Activated CD8-positive, alpha-beta memory T cell treated with anti-CD3 and anti-CD28 coated beads, Interleukin-2, amount 50 U/mL, for 48 hours (primary cell): ENCODE data around the gene DNAH11.
"Not testable (repeated sequence)": the region's sequence is repeated elsewhere in the genome, so short reads cannot be mapped to it uniquely, and the experiment has no call there.

Source experiments
- DNase-seq: peaks from one replicate; pipeline ENCODE4 v3.0.0-alpha.2; 2020

Gene DNAH11

GRCh38 chr7:21782996-21783395, 240.2 kb downstream of the DNAH11 start:
- no peak for DNase-seq

- no peak for DNase-seq
Measured at GRCh38 chr7:21784989-21785388, 242.2 kb downstream of the DNAH11 start.

DNA sequence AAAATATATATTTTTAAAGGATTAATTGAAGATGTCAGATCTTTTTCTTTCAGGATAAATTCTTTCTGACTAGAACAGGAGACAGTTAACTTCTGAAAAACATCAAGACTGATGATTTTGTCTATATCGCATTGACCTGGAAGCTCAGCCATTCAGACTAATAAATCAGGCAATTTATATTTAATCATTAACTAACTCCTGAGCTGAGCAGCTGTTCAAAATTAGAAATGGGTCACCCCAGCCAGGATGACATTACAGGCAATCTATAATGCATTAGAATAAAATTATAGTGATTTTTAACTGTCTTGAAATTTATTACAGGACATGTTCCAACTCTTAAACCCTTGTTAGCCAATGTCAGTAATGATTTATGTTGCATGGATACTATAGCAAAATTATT, 263.0 kb downstream of the DNAH11 start:
- DNase-seq = no peak

DNA sequence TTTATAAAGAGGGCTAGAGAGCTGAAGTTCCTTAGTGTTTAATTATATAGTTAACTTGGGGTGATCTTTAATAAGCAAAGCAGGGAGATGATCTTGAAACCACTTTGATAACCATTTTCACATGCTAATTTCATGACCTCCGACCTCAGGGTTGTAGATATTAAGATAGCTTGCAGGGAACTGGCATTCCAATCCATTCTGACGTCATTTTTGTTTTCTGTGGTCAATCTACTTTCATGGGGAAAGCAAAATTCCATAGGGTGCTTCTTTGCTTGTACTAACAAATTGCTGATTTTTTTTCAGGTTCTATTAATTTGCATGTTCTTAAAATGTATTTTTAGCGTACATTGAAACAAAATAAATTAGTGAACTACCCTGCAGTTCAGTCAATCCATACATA, 263.5 kb downstream of the DNAH11 start:
- no peak for DNase-seq

DNA sequence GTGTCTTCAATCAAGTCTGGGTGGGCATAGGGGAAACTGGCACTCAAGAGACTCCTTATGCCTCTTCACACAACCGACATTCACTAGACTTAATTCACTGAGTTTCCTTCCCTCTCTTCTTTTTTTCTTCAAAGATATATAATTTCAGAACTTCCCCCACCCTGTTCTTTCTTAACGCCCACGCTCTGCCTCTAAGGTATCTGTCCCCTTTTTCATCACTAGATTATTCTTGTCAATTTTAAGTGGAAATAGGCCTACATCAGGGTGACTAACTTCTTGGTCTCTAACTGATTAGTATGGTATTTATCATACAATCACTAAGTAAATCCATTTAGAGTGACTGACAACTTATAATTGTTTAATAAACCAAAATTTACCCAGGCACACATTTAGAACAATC, 276.2 kb downstream of the DNAH11 start:
- DNase-seq = no peak

DNA sequence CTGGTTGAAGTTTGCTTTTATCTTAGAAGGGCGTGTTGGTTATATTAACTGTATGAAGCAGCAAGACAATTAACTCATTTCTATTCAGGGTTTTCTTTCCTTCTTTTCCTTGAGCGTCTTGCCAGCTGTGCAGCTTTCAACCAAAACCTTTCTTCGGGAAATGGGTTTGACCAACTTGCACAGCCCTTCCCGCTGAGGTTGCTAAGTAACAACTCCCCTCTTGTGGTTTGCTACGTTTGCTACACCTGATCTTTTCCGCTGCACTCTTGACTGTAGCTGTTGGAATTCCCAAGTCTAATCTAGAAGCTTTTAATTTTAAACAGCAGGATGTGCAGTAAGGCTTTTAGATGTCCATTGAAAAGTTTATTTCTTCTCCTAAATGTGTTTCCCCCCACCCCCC, 286.0 kb downstream of the DNAH11 start:
- DNase-seq = no peak

DNA sequence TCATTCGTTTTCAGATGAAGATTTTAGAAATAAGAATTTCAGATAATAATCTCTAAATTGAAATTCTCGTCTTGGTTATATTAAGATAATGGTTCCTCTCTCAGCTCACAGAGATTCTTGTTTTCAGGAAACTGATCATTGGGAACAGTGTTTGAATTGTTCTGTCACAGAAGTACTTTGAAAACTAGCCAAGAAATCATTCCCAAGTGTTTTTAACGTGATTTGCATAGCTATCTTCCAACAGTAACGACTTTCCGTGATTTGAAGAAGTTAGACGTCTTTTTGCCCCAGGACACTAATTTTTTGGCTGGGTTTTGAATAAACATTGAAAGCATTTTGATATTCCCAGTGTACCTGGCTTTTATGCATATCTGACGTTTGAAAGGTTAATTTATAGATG, 286.9 kb downstream of the DNAH11 start:
- no peak for DNase-seq

- no peak for DNase-seq
Measured at GRCh38 chr7:21844742-21845141, 301.9 kb downstream of the DNAH11 start.

GRCh38 chr7:21850531-21851285, 307.9 kb downstream of the DNAH11 start:
- DNase-seq = no peak

- no peak for DNase-seq
Measured at GRCh38 chr7:21851559-21851967, 308.7 kb downstream of the DNAH11 start.

- not testable (repeated sequence) for DNase-seq
Measured at GRCh38 chr7:21865631-21866204, 322.9 kb downstream of the DNAH11 start.

DNA sequence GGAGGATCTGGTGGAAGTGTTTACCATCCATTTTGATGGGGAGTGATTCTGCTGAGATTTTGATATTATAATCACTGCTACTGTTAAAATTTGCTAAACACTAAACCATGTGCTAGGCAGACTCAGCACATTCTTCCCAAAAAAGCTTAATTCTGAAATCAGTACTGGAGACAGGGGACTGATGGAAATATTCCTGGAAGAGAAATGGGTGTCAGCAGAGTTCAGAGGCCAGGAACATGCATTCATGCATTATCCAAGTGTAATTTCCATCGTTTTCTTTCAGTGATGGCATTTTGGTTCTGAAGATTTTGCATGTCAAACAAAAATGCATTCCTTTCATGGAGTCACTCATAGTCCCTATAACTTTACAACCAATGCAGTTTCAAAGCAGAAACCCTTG, 323.9 kb downstream of the DNAH11 start:
- no peak for DNase-seq

GRCh38 chr7:21867226-21867625, 324.4 kb downstream of the DNAH11 start:
- no peak for DNase-seq

DNA sequence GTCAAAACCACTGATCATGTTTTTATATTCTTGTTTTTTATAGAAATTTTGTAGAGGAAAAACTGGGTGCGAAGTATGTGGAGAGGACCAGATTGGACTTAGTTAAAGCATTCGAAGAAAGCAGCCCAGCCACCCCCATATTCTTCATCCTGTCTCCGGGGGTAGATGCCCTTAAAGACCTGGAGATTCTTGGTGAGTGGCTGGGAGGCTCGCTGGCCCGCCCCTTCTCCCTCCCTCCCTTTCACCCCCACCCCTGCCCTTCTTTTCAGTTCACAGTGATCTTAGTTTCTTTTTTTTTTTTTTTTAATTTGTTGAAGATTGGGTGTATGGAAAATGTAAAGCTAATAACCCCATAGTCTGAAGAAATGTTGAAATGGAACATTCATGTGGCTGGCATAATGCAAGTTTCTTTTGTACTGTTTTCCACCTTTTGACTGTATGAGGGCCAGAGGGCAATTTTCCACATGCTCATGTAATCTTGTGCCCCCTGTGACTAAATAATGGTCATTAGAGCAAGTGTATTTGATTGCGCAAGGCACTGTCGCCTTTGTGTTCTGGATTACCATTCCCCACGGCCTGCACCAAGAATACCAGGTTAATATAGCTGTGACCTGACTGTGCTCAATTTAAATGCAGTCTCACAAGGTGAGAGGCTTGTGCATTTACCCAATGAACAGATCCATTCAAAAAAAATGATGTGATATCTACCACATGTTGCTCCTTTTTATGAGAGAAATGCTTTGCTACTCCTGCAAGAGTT, 325.2 kb downstream of the DNAH11 start:
- no peak for DNase-seq

DNA sequence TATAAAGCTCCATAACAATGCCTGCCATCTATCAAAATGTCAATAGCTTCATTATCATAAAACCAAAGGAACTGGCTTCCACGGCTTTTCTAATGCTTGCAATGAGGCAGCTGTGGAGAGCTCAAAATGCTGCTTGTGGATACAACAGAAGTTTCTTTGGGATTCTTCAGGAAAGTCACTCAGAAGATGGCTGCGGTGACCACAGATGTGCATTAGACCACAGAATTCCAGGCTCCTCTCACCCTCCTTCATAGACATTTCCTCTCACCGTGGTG, 325.7 kb downstream of the DNAH11 start:
- no peak for DNase-seq

DNA sequence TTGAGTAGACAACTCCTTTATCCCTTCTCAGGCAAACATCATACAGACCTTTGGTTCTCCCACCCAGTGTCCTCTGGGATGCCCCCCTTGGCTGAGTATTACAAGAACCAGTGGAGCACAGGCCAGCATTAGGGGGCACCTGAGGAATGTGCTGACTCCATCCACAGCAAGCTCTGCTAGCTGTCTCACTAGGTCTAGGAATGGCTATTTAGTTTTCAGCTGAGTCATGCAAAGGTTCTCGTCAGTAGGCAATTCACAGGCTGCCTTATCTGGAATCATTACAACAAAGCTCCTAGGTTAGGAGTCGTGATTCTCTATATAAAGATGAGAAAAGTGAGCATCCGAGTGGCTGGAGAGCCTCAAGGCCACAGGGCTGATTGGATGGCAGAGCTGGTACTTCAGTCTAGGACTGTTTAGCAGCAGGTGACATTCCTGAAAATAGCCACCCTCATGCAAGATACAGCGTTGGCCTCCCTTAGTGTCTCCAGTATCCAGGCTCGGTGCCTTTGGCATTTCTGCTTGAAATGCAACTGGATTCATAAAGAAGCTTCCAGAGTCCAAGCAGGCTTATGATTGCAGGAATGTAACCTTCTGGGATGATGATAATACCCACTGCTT, 327.1 kb downstream of the DNAH11 start:
- DNase-seq = no peak

- DNase-seq = no peak
Measured at GRCh38 chr7:21883069-21883468, 340.2 kb downstream of the DNAH11 start.

- not testable (repeated sequence) for DNase-seq
Measured at GRCh38 chr7:21883501-21883900, 340.7 kb downstream of the DNAH11 start.

DNA sequence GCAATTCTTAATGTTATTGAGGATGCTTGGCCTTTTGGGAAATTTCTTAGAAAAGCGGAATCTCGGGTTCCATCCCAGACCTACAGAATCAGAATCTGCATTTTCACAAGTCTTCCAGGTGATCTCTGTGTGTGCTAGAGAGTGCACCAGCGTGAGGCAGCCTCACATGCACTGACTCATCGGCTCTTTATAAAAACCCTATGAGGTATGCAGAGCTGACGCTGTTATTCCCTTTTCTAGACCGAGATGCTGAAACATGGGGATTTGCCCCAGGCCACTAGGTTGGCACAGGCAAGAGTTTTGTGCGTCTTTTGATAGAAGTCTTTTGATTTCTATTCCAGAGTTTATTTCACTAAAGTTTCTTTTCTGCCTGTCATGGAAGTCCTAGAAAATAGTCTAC, 341.7 kb downstream of the DNAH11 start:
- no peak for DNase-seq

- DNase-seq = no peak
Measured at GRCh38 chr7:21886396-21886795, 343.6 kb downstream of the DNAH11 start.

DNA sequence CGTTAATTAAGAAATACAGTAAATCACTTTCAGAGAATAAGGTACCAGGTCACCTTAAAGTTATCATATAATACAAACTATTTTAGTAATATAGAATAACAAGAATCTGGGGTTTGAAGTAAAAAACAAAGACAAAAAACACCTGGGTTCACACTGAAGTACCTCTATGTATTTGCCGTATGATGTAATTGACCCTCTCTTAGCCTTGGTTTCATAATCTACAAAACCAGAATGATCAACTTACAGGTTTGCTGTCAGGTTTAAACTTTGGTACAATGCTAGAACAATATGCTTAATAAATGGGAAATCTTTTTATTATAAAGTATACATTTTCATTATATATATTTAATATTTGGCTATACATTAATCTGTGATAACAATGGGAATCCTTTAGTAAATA, 344.5 kb downstream of the DNAH11 start:
- DNase-seq = no peak

GRCh38 chr7:21887779-21888178, 344.9 kb downstream of the DNAH11 start:
- DNase-seq = no peak

DNA sequence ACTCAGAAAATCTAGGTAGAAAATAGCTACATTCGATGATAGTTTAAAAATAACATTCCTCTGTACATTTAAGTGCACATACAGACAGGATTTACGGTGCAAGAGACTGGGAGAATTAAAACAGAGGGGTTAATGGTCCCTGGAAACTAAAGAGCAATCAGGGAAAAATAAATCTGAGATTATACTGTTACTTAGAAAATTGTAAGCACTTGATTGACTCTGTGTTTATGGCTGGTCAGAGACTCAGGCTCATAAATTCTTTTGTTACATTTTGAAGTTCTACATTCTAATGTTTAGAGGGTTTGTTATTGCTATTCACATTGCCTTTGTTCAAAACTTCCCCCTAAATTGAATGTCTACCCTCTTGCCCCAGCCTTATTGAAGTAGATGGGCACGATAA, 348.5 kb downstream of the DNAH11 start:
- no peak for DNase-seq

GRCh38 chr7:21893401-21893800, 350.6 kb downstream of the DNAH11 start:
- no peak for DNase-seq
